T-helper 22 cell (primary cell): ENCODE data around the gene GNPDA1.
A peak's percentile ranks its signal among the peaks of the same experiment; 100 is the strongest.
"Not testable (repeated sequence)": the region's sequence is repeated elsewhere in the genome, so short reads cannot be mapped to it uniquely, and the experiment has no call there.

Experiments
- DNase-seq: peaks from one replicate; pipeline ENCODE4 v3.0.0-alpha.2; 2020; ENCODE audit warnings: low read depth

The GNPDA1 gene

DNA sequence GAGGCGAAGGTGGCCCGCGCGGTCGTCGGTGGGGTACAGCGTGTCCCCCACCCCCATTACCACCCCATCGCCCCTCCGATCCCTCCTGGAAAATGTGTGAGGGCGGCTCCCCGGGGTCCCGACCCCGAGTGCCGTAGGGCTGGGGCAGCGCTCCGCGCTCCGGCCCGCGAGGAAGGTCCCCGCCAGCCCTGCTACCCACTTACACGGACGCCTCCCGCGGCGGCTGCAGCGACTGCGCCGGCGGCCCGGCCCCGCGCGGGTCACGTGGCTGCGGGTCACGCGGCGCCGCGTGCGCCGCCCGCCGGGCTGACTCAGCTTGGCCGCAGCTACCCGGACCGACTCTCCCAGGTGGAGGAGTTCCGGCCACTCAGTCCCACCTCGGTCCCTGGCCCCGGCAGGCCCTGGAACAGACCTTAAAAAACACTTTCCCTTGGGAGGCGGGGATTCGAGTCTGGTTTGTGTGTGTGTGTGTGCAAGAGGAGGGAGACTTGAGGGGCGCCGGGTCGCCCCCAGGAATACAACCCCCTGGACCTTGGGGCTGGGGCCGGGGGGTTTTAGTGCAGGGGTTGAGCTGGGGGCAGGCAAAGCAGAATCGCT is at the start of gene GNPDA1:
GNPDA1 (minus strand) TSS at position 236 of the 597 bp plus-strand sequence. CDS start 992 bp downstream, outside the sequence.
- DNase-seq, result peak; percentile 59

DNA sequence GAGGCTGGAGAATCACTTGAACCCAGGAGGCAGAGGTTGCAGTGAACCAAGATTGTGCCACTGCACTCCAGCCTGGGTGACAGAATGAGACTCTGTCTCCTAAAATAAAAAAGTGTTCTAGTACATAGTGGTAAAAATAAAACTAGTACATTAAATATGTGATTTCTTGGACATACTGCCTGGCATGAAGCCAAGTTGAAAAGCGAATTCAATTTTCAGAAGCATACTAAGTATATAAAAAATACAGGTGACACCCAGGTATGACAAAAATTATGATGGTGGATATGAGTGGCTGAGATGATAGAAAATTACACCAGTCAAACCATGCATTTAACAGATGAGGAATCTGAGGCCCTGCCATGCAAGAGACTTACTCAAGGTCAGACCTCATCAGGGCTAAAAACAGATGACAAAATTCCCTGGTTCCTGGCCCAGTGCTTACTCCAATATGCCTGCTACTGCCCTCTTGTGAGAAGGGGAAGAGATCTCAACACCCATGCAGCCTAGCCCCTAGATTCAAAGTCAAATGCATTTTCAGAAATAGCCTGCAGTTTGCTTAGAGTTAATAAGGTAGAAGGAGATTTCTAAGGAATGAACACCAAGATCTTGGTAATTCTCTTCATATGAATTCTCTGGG is 46.6 kb upstream of the GNPDA1 start:
- DNase-seq, result no peak

DNA sequence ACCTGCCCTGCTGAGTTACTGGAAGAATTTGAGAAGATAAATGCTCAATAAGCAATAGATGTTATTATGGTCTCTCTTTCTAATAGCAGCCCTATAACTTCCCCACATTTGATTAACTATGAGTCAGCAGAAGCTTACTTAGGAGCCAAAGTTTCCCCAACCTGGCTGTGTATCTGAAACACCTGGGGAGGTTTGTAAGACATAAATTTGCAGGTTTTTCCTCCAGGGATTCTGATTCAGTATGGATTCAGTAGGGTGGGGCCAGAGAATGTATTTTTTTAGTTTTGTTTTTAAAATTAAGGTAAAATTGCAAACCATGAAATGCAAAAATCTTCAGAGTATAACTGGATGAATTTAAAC is 44.9 kb upstream of the GNPDA1 start:
- DNase-seq, result no peak

DNA sequence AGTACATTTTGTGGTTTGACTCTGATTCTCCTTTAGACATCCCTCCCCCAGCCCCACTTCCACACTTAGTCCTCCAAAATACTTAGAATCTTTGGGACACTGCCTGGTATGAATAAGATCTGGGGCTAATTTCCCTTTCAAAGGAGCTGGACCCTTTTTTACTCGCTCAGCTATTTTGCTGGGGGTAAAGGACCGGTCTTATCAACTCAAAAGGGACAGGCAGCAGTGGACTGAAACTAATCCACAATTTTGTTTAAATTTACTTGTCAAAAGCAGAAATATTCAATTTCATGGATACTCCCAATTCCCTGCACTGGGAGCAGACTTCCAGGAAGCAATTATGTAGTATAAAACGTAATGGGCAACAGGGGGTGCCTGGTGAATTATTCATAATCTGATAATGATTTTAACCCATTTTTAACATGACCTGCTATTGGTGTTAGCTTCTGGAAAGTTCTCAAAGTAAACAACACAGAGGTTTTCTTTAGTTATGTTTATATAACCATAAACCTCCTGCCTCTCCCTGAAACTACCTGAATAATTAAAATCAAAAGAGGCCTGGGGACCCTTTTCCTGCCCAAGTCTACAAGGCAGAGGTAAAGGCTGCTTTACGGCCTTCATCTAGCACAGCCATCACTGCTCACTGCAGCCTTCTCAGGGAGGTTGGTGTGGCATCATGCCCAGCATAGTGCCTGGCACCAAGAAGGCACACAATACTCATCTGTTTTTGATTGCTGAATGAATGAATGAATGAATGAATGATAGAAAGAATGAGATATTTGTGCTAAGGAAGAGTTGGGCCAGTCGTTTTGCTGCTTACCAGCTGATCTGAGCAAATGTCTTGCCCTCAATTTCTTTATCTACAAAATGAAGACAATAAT is 44.2 kb upstream of the GNPDA1 start:
- no peak for DNase-seq

DNA sequence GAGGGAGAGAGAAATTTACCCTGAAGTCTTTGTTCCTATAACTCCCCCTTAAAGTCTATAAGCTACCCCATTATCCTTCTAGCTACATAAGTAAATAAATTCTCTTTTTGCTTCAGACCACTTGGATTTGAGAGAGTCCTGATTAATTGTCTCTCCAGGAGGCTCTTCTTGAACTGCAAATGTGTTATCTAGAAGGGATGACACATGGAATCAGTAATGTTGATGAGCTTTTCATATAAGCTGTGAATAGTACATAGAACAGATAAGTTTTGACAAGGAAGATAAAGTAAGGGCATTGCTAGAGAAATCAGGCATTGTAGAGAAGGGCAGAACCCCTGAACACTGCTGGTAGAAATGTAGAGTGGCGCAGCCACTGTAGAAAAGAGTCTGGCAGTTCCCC is 42.5 kb upstream of the GNPDA1 start:
- no peak for DNase-seq

DNA sequence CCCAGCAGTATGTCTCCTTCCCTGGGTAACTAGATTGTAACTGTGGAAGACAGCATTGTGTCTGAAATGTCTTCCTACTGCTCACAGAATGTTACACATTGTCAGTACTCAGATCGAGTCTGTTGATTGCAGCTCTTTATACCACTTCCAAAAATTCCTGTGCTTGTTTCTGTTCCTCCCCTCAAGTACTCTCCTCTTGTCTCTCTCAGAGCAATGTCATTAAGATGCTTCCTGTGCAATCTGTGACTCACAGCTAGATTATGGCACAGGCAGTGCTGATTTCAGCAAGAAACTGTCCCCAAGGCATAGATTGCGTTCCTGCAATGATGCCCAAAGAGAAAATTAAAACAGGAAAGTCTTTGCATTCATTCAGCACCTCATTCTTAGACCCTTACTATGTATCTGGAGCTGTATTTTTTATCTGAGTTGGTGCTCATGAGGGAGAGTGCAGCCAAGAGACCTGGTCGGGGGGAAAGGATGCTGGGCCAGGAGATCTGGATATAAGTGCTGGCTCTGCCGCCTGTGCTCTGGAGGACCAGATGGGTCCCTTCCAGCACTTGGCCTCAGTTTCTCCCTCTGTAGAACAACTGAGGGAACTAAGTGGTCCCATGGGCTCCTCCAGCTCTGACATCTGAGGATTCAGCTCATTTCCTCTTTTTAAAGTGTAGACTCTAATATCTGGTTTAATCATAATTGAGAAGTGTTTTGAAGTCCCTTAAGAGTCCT is 40.8 kb upstream of the GNPDA1 start:
- DNase-seq, result no peak

DNA sequence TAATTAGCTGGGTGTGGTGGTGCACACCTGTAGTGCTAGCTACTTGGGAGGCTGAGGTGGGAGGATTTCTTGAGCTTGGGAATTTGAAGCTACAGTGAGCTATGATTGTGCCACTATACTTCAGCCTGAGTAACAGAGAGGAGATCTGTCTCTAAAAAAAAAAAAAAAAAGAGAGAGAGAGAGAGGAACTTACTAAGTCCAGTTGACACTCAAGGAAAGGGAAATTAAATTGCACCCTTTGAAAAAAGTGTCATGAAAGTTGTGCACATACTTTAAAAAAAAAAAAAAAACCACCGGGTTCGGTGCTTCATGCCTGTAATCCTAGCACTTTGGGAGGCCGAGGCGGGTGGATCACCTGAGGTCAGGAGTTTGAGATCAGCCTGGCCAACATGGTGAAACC is 39.2 kb upstream of the GNPDA1 start:
- not testable (repeated sequence) for DNase-seq

DNA sequence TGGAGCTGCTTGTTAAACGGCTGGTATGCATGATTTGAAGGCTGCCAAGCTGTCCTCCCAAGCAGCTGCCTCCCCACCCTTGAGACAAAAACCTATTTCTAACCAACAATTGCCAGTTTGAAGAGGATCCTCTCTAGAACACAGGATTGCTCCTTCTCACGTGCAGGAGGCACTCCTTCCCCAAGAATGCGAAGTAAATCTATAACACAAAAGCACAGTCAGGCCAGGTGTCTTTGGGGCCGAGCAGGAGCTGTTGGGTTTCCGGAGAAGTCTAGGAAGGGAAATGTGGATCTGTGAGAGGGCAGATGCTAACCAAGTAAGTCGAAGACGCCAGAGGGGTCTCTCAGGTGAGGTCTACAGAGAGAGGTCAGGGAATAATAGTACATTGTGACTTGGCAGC is 35.4 kb upstream of the GNPDA1 start:
- DNase-seq, result no peak

DNA sequence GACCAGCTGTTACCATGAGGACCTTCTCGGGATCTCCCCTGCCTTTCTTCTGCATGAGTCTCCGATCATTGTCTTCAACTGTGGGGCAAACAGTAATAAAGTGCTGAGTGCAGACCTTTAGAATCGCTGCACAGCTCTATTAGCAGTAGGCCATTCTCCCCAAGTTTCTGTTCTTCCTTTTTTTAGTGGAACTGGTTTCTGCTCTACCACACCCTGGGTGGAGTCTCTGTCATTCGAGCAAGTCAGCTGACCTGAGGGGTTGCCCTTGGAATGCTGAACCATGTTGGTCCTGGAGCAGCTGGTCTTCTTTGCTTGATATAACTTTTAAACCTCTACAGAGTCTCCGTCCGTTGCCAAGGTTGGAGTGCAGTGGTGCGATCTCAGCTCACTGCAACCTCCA is 33.4 kb upstream of the GNPDA1 start:
- DNase-seq, result no peak

DNA sequence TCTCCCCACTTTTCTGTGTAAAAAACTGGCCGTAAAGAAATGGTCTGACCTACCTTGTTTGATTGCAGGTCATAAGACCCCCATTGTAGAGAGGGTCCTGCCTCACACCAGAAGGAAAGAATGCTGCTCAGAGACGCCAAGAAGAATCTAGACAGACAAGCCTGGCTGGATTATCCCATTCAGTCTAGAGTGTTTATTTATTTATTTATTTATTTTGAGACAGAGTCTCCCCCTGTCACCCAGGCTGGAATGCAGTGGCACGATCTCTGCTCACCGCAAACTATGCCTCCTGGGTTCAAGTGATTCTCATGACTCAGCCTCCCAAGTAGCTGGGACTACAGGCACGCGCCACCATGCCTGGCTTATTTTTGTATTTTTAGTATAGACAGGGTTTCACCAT is 28.1 kb upstream of the GNPDA1 start:
- DNase-seq, result not testable (repeated sequence)

DNA sequence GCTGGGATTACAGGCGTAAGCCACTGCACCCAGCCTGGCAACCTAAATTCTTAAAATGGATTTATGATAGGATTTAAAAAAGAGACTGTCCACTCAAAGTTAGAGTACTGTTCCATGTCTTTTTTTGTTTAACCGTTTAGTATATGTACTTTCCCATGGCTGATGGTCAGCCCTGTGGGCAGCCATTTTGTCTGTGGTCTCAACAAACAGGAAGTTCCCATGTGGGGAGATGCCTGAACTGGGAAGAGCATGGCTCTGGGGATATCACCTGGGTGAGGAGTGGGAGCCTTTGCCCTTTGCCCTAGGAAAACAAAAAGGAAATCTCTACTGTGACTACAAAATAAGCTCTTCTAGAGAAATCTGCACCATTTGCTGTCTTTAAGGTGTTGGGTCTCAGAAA is 27.5 kb upstream of the GNPDA1 start:
- no peak for DNase-seq

DNA sequence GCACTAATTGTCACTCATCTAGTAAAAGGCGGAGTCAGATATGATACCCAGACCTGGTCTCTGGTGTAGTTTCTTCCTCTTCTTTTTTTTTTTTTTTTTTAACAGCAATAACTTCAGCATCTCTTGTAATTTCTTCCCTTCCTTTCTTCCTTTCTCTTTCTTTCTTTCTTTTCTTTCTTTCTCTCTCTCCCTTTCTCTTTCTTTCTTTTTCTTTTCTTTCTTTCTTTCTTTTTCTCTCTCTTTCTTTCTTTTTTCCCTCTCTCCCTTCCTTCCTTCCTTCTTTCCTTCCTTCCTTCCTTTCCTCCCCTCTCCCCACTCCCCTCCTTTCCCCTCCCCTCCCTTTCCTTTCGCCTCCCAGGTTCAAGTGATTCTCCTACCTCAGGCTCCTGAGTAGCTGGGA is 25.9 kb upstream of the GNPDA1 start:
- no peak for DNase-seq

DNA sequence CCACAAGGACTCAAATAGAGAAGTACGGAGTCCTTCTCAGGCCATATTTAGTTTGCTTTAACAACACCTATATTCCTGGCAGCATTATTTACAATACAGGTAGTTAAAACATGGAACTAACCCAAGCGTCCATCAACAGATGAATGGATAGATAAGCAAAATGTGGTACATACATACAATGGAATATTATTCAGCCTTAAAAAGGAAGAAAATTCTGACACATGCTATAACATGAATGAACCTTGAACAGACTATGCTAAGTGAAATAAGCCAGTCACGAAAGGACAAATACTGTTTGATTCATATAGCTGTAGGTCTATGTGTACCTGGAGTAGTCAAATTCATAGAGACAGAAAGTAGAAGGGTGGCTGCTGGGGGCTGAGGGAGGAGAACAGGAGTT is 24.8 kb upstream of the GNPDA1 start:
- DNase-seq, result not testable (repeated sequence)

DNA sequence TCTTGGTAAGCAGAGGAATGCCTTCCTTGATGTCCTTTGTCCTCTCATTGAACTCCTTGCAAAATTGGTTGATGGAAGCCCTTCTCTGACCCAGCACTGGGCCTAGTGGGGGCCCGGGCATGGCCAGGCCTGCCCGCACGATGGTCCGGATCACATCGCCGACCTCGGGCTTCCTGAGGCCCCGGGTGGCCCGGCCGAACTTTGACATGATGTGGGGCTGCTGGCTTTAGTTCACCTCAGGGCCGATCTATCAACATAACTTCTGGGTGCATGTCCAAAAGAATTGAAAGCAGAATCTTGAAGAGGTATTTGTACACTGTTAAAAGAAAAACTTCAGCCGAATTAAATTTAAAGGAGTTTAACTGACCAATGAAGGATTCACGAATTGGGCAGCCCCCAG is 24.1 kb upstream of the GNPDA1 start:
- DNase-seq, result no peak

DNA sequence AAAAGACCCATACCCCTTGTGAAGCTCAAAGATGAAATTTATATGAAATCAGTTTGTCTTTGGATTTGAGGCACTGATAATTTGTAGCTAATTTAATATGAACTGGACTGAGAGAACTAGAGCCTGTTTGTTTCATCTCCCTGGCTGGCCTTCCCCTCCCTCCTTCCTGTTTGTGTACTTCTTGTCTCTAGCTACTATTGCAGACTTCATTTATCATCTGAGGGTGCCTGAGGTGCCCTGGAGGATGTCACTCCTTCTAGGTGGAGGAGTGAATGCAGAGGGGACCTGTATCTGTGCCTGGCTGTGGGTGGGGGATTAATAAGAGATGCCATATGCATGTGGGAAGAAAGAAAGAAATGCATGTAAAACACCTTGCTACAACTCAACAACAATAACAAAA is 22.2 kb upstream of the GNPDA1 start:
- no peak for DNase-seq

DNA sequence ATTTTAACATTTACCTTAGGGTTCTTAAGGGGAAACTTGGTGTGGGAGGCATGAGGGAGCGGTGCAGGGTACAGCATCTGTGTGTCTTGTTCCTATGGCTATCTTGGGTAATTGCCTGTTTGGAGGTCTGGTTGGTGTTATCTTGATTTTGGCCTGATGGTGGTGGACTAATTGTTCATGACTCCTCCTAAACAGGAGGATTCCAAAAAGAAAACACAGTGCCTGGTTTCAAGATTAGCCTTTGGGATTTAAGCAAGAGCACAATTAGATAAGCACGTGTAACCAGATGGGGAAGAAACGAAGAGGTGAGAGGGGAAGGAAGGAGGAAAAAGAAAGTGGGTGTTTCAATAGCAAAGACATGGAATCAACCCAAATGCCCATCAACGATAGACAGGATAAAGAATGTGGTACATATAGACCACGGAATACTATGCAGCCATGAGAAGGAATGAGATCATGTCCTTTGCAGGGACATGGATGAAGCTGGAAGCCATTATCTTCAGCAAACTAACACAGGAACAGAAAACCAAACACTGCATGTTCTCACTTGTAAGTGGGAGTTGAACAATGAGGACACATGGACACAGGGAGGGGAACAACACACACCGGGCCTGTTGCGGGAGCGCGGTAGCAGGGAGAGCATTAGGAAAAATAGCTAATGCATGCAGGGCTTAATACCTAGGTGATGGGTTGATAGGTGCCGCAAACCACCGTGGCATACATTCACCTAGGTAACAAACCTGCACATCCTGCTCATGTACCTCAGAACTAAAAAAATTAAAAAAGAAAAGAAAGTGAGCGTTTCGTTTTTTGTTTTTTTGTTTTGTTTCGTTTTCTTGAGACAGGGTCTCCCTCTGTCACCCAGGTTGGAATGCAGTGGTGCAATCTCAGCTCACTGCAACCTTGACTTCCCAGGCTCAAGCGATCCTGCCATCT is 21.1 kb upstream of the GNPDA1 start:
- DNase-seq, result not testable (repeated sequence)

DNA sequence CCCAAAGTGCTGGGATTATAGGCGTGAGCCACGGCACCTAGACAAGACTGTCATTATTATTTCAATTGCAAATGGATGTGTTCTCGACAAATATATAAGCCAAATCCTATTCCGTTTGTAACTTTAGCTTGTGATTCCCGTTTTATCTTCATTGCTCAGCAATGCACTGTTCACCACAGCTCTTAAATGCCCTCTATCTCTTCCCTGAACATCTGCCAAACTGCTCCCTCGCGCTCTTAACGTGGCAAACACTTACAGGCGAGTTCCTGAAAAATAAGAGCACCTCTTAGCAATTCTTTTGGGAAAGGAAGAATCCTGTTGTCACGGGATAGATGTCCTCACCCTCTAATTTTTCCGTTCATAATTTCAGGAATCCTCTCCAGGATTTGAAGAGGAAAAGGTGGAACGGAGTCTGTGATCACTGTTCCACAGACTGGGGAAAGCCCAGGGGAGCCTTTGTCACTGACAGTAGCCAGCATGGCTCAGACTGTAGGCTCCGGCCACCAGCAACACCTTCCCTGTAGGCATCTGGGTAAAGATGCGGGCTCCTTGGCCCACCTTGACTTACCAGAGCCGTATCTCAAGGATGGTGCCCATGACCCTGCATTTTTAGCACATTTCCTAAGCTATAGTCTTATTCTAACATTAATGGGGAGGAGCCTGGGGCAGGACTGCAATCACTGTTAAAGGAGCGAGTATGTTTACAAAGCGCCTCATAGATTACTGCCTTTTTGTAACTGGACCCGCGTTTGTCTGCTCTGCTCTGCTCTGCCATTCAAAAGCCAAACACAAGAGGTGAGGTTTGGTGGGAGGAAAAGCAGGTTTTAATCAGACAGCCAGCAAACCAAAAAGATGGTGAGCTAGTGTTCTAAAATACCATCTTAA is 20.2 kb upstream of the GNPDA1 start:
- no peak for DNase-seq

DNA sequence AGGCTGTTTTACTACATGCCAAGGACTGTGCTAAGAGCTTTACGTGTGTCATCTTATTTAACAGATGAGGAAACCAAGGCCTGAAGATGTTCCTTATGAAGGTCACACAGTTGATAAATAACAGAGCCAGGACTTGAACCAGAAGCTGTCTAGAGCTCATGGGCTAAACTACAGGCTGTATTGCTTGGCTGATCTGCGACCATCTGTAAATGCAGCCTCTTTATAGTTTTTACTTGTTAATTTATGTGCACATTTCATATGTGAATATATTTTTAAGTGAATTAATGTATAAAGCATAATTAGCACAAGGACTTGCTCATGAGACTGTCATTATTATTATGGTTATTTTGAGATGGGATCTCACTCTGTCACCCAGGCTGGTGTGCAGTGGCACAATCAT is 19.3 kb upstream of the GNPDA1 start:
- no peak for DNase-seq

DNA sequence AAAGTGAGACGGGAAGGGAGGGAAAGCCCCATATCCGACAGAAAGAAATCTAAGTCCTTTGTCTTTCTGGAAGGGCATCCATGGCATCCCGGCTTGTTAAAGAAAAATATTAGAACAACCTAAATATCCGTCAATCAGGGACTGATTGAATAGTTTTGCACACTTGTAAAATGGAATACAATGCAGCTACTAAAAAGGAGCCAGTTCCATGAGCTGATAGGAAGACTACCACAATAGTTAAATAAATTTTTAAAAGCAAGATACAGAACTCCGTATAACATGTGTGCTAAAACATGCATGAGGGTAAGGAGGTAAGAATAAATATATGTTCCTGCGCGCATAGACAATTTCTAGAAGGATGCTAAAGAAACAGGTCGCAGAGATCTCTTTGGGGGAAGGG is 12.8 kb upstream of the GNPDA1 start:
- no peak for DNase-seq

DNA sequence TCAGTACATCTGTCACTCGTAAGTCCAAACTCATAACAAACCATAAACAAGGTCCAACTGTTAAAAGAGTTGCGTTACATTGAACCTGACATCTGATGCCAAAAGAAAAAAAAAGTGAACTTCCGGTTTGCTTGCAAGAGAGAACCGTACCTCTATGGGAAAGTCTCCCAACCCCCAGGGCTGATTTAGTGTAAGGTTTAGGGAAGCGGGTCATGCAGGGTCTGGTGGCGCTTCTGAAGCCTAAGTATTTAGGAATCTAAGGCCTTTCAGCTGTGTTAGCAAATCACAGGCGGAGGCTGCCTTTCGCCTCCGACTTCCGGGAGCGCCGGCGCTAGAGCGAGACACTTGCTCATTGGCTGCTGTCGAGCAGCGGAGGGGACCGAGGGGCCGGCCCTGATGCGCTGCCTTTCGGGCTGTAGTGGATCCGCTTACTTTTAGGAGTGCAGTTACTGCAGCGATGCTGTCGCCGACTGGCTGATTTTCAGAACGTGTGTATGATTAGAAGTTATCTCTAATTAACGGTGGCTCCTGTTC is 12.0 kb upstream of the GNPDA1 start:
- DNase-seq, result peak; percentile 70
